ENCODE measurements around the gene SP2. TPM values are rescaled to one million over a fixed set of nuclear protein-coding genes. Genes with fewer than 3 reads are reported as not detected.
"Not testable (repeated sequence)": the region's sequence is repeated elsewhere in the genome, so short reads cannot be mapped to it uniquely, and the experiment has no call there.

The SP2 gene
- total RNA-seq, 1 experiment from 2014 or later = 22.2 TPM

DNA sequence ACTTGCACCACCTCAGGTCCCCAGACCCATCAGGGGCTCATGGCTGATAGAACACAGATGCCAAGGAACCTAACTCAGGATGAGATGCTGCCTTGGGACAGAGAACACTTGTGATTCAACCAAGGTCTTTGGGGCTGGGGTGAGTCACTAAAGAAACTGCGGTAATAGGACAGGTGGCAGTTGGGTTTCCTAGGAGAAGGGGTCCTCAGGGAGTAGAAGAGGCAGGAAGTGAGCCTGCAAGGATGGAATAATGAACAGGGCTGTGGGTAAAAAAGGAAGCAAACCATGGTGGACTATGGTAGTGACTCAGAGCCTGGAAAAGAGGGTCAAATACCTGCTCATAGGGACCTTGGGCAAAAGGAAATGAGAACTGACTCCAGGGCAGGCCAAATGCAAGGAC lies 38.8 kb downstream of the SP2 start (continued):
- TF ChIP-seq, protein P1, sequence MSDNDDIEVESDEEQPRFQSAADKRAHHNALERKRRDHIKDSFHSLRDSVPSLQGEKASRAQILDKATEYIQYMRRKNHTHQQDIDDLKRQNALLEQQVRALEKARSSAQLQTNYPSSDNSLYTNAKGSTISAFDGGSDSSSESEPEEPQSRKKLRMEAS (IDR thresholded peaks at IDR 0.05) = no peak

DNA sequence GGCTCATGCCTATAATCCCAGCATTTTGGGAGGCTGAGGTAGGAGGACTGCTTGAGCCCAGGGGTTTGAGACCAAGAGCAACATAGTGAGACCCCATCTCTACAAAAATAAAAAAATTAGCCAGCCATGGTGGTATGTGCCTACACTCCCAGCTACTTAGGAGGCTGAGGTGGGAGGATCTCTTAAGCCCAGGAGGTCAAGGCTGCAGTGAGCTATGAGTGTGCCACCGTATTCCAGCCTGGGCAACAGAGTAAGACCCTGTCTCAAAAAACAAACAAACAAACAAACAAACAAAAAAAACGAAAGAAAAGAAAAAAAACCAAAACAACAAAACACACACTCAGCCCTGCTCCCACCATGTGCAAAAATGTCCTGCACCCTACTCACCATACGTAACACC lies 39.4 kb downstream of the SP2 start:
- ChIA-PET CTCF (interaction anchor here (4.6 kb wide), 1 partner anchor 11 kb away, joined by 41 read pairs; no protein-coding TSS in a partner anchor), POLR2A (interaction anchor here (1.0 to 2.0 kb wide), 2 partner anchors 25 to 40 kb away, joined by 3 to 8 read pairs; partner anchors contain the start of gene SP2)
- Histone ChIP-seq H3K4me2 (ENCODE audit: low read length) (peak overlapping the region; percentile 63), H3K27ac (ENCODE audit: low read depth, low read length) (peak overlapping the region; percentile 61), H3K4me1 (ENCODE audit: control insufficient read depth in 1 of 2, insufficient read depth in 2 of 2, low read length in 2 of 2) (peaks cover 42 to 69% of the 10 kb centered on the region in 2 experiments), H3K9ac (ENCODE audit: low read length) (peak overlapping the region; percentile 42), H3K4me3 (replicated peaks in 1 of 2; ENCODE audit: low read depth in 1 of 2, low read length in 2 of 2) (peak overlapping the region in 1 of 2 experiments; percentile 36; a peak in 2 of 4 replicates)
- BruUV-seq (replicated peaks); H3K36me3 ChIP-seq (ENCODE audit: control insufficient read depth in 1 of 2, insufficient read depth in 2 of 2, low read length in 2 of 2); H3K9me3 ChIP-seq (ENCODE audit: control insufficient read depth in 1 of 2, insufficient read depth in 1 of 2, low read depth in 1 of 2, low read length in 2 of 2); H2AFZ ChIP-seq (ENCODE audit: low read depth, low read length, poor library complexity, severe bottlenecking); ATAC-seq; H4K20me1 ChIP-seq (ENCODE audit: insufficient read depth); H3K27me3 ChIP-seq (ENCODE audit: insufficient read depth, low read length); H3K79me2 ChIP-seq (ENCODE audit: insufficient read depth, low read length); H3K9me2 ChIP-seq (ENCODE audit: insufficient read depth); intact Hi-C loops (cut with micrococcal nuclease); RAD21 ChIA-PET (ENCODE audit: low non-redundant PET in 1 of 2, low total read pairs in 2 of 2, uncharacterized antibody in 2 of 2, unreplicated experiment in 2 of 2); DNase-seq (ENCODE audit: low read depth, low spot score): not testable (repeated sequence)

DNA sequence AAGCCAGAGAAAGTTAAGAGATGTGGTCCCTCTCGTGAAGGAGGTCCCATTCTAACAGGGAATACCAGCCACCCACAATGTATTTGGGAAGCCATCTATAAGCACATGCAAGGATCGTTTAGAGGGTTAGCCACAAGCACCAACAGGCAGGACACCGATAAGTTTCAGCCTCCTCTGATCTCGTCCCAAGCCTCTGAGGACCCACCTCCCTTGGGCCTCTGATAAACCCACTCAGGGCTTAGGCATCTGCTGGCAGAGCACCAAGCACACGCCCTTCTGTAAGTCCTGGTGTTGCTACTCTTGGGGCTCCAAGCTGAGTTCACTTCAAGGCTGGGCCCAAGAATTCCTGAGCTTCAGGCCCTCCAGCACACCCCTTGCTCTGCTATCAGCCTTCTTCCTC lies 39.9 kb downstream of the SP2 start:
- Histone ChIP-seq H3K27ac (ENCODE audit: low read depth, low read length) (peak overlapping the region; percentile 61), H3K79me2 (ENCODE audit: insufficient read depth, low read length) (0 out of 2 replicates have a peak, but pooled peaks cover 3% of the 10 kb centered on the region), H3K36me3 (ENCODE audit: control insufficient read depth in 1 of 2, insufficient read depth in 2 of 2, low read length in 2 of 2) (no peaks in the 10 kb centered on the region), H3K4me2 (ENCODE audit: low read length) (peak overlapping the region; percentile 63), H3K9me3 (ENCODE audit: control insufficient read depth in 1 of 2, insufficient read depth in 1 of 2, low read depth in 1 of 2, low read length in 2 of 2) (no peaks in the 10 kb centered on the region), H2AFZ (ENCODE audit: low read depth, low read length, poor library complexity, severe bottlenecking) (no peak overlapping the region), H3K4me1 (ENCODE audit: control insufficient read depth in 1 of 2, insufficient read depth in 2 of 2, low read length in 2 of 2) (peaks cover 41 to 69% of the 10 kb centered on the region in 2 experiments), H4K20me1 (ENCODE audit: insufficient read depth) (no peaks in the 10 kb centered on the region), H3K4me3 (replicated peaks in 1 of 2; ENCODE audit: low read depth in 1 of 2, low read length in 2 of 2) (peak overlapping the region in 1 of 2 experiments; percentile 36; a peak in 3 of 4 replicates), H3K9ac (ENCODE audit: low read length) (peak overlapping the region; percentile 42), H3K9me2 (ENCODE audit: insufficient read depth) (no peaks in the 10 kb centered on the region), H3K27me3 (ENCODE audit: insufficient read depth, low read length) (no peaks in the 10 kb centered on the region)
- RAD21 ChIA-PET (ENCODE audit: low non-redundant PET in 1 of 2, low total read pairs in 2 of 2, uncharacterized antibody in 2 of 2, unreplicated experiment in 2 of 2) = no interaction called here
- BruUV-seq (replicated peaks) = no TSS peak
- ATAC-seq (peak; percentile 88), DNase-seq (ENCODE audit: low read depth, low spot score) (peak; percentile 92)
- POLR2A ChIA-PET = interaction anchor here (1.0 to 2.0 kb wide), 2 partner anchors 24 to 40 kb away, joined by 3 to 8 read pairs; partner anchors contain the start of gene SP2
- CTCF ChIA-PET = interaction anchor here (4.6 kb wide), 1 partner anchor 11 kb away, joined by 41 read pairs; no protein-coding TSS in a partner anchor
- intact Hi-C loops (cut with micrococcal nuclease) = no loop called here
- TF ChIP-seq SP1 (IDR thresholded peaks at IDR 0.05; ENCODE audit: low read depth) (peak; percentile 48), TCF7L2 (IDR thresholded peaks at IDR 0.05; ENCODE audit: borderline replicate concordance, extremely low read depth, insufficient read depth, insufficient read length) (peak; percentile 57), SIN3A (IDR thresholded peaks at IDR 0.05; ENCODE audit: low read depth) (no peak), CEBPB (IDR thresholded peaks at IDR 0.05; ENCODE audit: low read depth) (no peak), YY1 (IDR thresholded peaks at IDR 0.05; ENCODE audit: extremely low read depth, insufficient replicate concordance, low read depth, low read length) (no peak), POLR2AphosphoS5 (IDR thresholded peaks at IDR 0.05; ENCODE audit: low read depth, low read length) (peak; percentile 69), FOSL1 (IDR thresholded peaks at IDR 0.05; ENCODE audit: low read depth) (no peak; the same call in 1 of the 2 replicates)
- TF ChIP-seq, protein P1 (IDR thresholded peaks at IDR 0.05) = peak; percentile 44
